Heart left ventricle (tissue), 16 donors: Measurements from ENCODE around the gene RPS6KA2. TPM values are rescaled to one million over a fixed set of nuclear protein-coding genes. Genes with fewer than 3 reads are reported as not detected.

Experiments used
- ATAC-seq, 4 donors: fragments of 200-7000 bp; cut with Tn5 transposase; one replicate each; pipeline ENCODE4 v1.9.1; 2020 to 2022; ENCODE audit warnings: moderate library complexity in 4 of 4, mild to moderate bottlenecking in 3 of 4, moderate number of reproducible peaks in 1 of 4
- DNase-seq, 5 donors: peaks; one replicate each; pipeline ENCODE4 v3.0.0-alpha.2; 2020
- H3K27ac ChIP-seq, 12 donors: fragments of 200-600 bp; sonication (generic) in 4 of 12; one replicate each; pipeline versions ENCODE4 v1.5.0 to v1.8.0; 2016 to 2022; ENCODE audit warnings: mild to moderate bottlenecking in 2 of 12
- H3K27me3 ChIP-seq, 9 donors: fragments of 200-600 bp; sonication (generic) in 2 of 9; one replicate each; pipeline versions ENCODE4 v1.5.1 to v1.8.0; 2016 to 2022; ENCODE audit warnings: mild to moderate bottlenecking in 3 of 9
- H3K36me3 ChIP-seq, 9 donors: fragments of 200-600 bp; sonication (generic) in 2 of 9; one replicate each; pipeline versions ENCODE4 v1.5.0 to v1.8.0; 2018 to 2022; ENCODE audit warnings: mild to moderate bottlenecking in 2 of 9
- H3K4me1 ChIP-seq, 12 donors: fragments of 200-600 bp; sonication (generic) in 4 of 12; one replicate each; pipeline versions ENCODE4 v1.5.0 to v1.8.0; 2016 to 2022; ENCODE audit warnings: mild to moderate bottlenecking in 3 of 12
- H3K4me3 ChIP-seq, 12 donors: fragments of 200-600 bp; sonication (generic) in 4 of 12; one replicate each; pipeline versions ENCODE4 v1.5.0 to v1.8.0; 2017 to 2022; ENCODE audit warnings: mild to moderate bottlenecking in 9 of 12, moderate library complexity in 4 of 12
- H3K9me3 ChIP-seq, 12 donors: fragments of 200-600 bp; sonication (generic) in 4 of 12; one replicate each; pipeline versions ENCODE4 v1.5.0 to v1.8.0; 2016 to 2022; ENCODE audit warnings: mild to moderate bottlenecking in 1 of 12
- POLR2A ChIP-seq, 2 donors: fragments of 450-650 bp; IDR thresholded peaks; one replicate each; pipeline ENCODE4 v1.6.1; 2017; ENCODE audit warnings: antibody characterized with exemption in 2 of 2, mild to moderate bottlenecking in 2 of 2, moderate library complexity in 2 of 2
- WGBS, 4 donors: extraction: QIAGEN DNeasy Blood & Tissue Kit in 2 of 4; methylation state at CpG; one replicate each; pipeline versions ENCODE4 v1.1.5 to v1.1.7; 2013 to 2018; 5-methylcytosine and 5-hydroxymethylcytosine counted together
- intact Hi-C, 10 donors: fragments of 100-400 bp; cut with DNase I; formaldehyde crosslinking; loops; one replicate each; pipeline versions ENCODE4 v1.11.1 to v1.14.2; 2022
- polyA plus RNA-seq, 2 donors: library from polyadenylated mRNA; stranded (reverse); fragments of 200-250 nt; gene quantifications; one replicate each; pipeline ENCODE4 v1.2.3, GENCODE V29; 2013
- total RNA-seq, 9 donors: library from RNA; depleted of rRNA in 2 of 9; stranded (reverse); fragments of >200 nt in 2 of 9; fragmentation: NEBNext Ultra II Directional in 3 of 9; extraction: Animal tissue kit (Norgen Biotek cat#: 25700) in 3 of 9; gene quantifications; one replicate each; pipeline versions ENCODE4 v1.1.0 to v1.2.4, GENCODE V29; 2016 to 2023
- TF ChIP-seq, protein P1 (sequence below), 12 donors: fragments of 200-600 bp; sonication (generic) in 4 of 12; IDR thresholded peaks; one replicate each; pipeline versions ENCODE4 v1.5.0 to v1.8.0; 2018 to 2022; ENCODE audit warnings: antibody characterized with exemption in 12 of 12, mild to moderate bottlenecking in 5 of 12
- donor health status: ischemic (EF 13 %, LVEDD 7.1; RV severe dilation, severe dysfunction).
- donor health status: healthy with polysubstance abuse.
- donor health status: DM: no; HTN: yes; CAD: no.
- donor health status: DM: no; HTN: no; CAD: no.
- donor health status: ischemic (EF 25% LVEDD 6.9; RV normal size, moderate dysfunction).
- donor health status: ischemic (EF 25% LVEDD 5.7; RV mildly dilated, moderate dysfunction).
- donor health status: healthy.
- donor health status: DM: yes; HTN: yes; CAD: no.
- donor health status: ischemic (EF 35%, LVEDD 5.7; RV mildly dilated, moderate dysfunction).
- donor health status: nonischemic (EF 11% LVEDD 7.7; RV severe dilation, severe dysfunction).
- donor health status: DM: yes; HTN: yes; CAD: no.
- donor health status: PGD.
- donor health status: ischemic (EF 29% LVEDD 5.4; RV normal size, mild dysfunction).
- donor health status: nonischemic (EF 23%, LVEDD 6.1; RV moderate dilation, normal function).

RPS6KA2 gene
- total and polyA plus RNA-seq, 11 donors = 23.0 to 171 (median 91.6) TPM

DNA sequence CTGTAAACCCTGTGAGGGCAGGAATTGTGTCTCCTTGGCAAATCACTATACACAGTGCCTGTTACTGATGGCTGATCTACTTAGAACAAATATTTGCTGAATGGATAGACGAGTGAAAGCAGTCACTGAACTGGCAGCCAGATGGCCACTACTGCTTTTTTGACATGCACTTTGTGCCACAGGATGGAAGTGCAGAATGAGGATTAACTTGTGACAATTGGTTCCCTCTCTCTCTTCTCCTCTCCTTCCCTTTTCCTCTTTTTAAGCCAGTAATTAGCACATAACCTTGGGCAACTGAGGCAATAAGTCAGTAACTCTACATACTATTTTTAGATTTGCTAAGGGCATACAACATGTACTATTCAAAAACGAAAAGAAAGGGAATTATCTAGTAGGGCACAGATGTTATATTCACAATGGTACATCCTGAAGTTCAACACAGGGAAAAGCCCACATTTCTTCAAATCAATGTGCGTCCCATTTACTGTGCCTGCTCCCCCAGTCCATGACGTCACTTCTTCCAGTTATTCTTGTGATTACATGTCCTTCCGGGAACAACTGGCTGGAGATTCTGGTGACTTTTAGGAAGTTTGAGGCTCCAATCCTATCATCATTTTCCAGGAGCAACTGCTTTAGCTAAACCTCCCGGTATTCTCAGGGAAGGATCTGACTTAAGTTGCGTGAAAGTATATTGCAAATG lies 17.0 kb upstream of the RPS6KA2 start:
- whole genome bisulfite sequencing, 4 donors = 54 to 70% (median 61%) methylated on average over 7 of the region's 7 CpGs
- DNase-seq (no peak), ATAC-seq (peak in 1 of 4 donors; percentile 60)
- H3K27me3 ChIP-seq = no peaks in the 10 kb centered on the region
- H3K4me3 ChIP-seq = no peak overlapping the region
- TF ChIP-seq POLR2A (IDR thresholded peaks at IDR 0.05) = no peak
- TF ChIP-seq, protein P1, sequence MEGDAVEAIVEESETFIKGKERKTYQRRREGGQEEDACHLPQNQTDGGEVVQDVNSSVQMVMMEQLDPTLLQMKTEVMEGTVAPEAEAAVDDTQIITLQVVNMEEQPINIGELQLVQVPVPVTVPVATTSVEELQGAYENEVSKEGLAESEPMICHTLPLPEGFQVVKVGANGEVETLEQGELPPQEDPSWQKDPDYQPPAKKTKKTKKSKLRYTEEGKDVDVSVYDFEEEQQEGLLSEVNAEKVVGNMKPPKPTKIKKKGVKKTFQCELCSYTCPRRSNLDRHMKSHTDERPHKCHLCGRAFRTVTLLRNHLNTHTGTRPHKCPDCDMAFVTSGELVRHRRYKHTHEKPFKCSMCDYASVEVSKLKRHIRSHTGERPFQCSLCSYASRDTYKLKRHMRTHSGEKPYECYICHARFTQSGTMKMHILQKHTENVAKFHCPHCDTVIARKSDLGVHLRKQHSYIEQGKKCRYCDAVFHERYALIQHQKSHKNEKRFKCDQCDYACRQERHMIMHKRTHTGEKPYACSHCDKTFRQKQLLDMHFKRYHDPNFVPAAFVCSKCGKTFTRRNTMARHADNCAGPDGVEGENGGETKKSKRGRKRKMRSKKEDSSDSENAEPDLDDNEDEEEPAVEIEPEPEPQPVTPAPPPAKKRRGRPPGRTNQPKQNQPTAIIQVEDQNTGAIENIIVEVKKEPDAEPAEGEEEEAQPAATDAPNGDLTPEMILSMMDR (IDR thresholded peaks at IDR 0.05) = no peak
- intact Hi-C loops = no loop called here
- peak overlapping the region in 4 of 12 donors; percentile 39 to 56 (median 43) for H3K27ac ChIP-seq
- peaks cover 0 to 17% (median 6%) of the 10 kb centered on the region in 12 donors for H3K9me3 ChIP-seq
- peaks cover 0 to 20% (median 14%) of the 10 kb centered on the region in 12 donors for H3K4me1 ChIP-seq
- no peaks in the 10 kb centered on the region for H3K36me3 ChIP-seq

DNA sequence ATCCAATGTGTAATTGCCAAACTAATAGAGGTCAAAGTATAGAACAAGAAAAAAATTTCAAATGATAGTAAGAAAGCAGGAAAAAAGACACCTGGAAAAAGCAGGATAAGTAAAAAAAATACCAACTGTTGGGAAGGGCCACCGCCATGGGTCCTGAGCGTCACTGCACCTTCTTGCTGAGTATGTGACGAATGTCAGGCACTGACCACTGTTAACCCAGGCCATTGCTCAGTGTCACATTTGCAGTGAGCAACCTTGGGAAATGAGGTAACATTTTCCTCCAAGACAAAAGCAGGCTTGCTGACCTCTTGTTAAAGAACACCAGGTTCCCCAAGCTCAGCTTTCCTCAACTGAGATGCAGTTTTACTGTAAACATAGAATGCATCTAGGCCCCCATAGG lies 15.6 kb upstream of the RPS6KA2 start:
- intact Hi-C loops = no loop called here
- peaks cover 0 to 24% (median 18%) of the 10 kb centered on the region in 12 donors for H3K4me1 ChIP-seq
- 90 to 95% (median 94%) methylated on average over 3 of the region's 3 CpGs for WGBS, 4 donors
- no peaks in the 10 kb centered on the region for H3K36me3 ChIP-seq
- H3K4me3 ChIP-seq = no peak overlapping the region
- no peak for ATAC-seq
- peaks cover 0 to 17% (median 6%) of the 10 kb centered on the region in 12 donors for H3K9me3 ChIP-seq
- no peaks in the 10 kb centered on the region for H3K27me3 ChIP-seq
- DNase-seq = no peak
- no peak overlapping the region for H3K27ac ChIP-seq
- TF ChIP-seq POLR2A (IDR thresholded peaks at IDR 0.05) = no peak
- TF ChIP-seq, protein P1 (IDR thresholded peaks at IDR 0.05) = no peak

DNA sequence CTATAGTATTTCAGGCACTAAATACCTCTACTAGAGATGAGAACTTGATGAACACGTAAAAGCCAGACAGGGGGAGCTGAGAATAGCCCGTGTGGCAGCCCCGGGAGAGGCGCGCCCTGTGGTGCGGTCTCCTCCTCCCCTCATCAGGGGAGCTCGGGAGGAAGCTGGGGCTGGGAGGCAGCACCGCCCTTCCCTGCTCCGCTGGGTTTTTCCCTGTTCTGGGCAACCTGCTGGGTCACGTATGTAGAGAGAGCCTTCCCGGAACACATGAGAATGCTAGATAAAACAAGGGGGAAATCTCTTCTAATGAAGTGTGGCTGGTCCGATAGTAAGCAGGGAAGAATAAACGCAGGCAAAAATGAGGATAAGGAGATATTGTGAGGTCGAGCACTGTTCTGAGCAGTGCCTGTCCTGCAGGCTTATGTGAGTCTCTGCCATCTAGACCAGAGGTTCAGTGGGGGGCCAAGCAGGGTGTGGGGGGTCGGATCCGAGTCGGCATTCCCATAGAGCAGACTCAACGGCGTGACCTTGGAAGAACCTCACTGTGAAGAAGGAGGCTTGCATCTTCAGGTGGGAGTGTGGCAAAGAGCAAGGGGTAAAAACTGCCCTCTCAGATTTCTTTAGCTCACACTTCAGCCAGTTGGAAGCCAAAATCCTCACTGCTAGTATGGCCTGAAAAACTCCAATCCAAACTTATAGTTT lies 13.4 kb upstream of the RPS6KA2 start:
- Histone ChIP-seq H3K4me1 (peaks cover 3 to 46% (median 38%) of the 10 kb centered on the region in 12 donors), H3K9me3 (peaks cover 0 to 17% (median 6%) of the 10 kb centered on the region in 12 donors), H3K4me3 (peak overlapping the region in 9 of 12 donors; percentile 7 to 34 (median 27)), H3K27ac (peak overlapping the region in 10 of 12 donors; percentile 8 to 68 (median 57)), H3K27me3 (no peaks in the 10 kb centered on the region), H3K36me3 (no peaks in the 10 kb centered on the region)
- 7 to 16% (median 11%) methylated on average over 19 of the region's 19 CpGs for WGBS, 4 donors
- TF ChIP-seq, protein P1 (IDR thresholded peaks at IDR 0.05) = peak in 3 of 12 donors; percentile 10 to 23 (median 21)
- TF ChIP-seq POLR2A (IDR thresholded peaks at IDR 0.05) = no peak
- ATAC-seq = peak; percentile 35 to 85 (median 80)
- intact Hi-C loops = no loop called here
- DNase-seq = peak in 4 of 5 donors; percentile 56 to 71 (median 58)

DNA sequence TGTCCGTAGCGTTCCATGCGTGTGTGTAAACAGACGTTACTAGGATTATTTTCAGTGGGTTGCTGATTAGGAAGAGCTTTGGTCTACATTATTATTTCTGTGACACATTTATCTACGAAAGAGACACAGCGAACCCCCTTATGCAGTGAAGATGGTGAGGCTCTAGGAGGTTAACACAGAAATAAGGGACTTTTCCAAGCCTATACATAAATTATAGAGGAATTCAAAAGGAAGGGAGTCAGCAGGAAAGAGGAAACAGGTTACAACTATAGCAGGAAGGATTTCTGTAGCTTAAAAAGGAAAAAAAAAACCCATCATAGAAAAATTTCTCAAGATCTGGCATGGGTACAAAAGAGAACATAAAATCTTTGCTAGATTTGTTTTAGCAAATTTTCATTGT lies 12.9 kb upstream of the RPS6KA2 start:
- WGBS, 4 donors = 70 to 73% (median 72%) methylated on average over 6 of the region's 6 CpGs
- Histone ChIP-seq H3K27me3 (no peaks in the 10 kb centered on the region), H3K36me3 (no peaks in the 10 kb centered on the region), H3K9me3 (peaks cover 0 to 17% (median 6%) of the 10 kb centered on the region in 12 donors), H3K27ac (peak overlapping the region in 10 of 12 donors; percentile 8 to 68 (median 57)), H3K4me1 (peaks cover 3 to 51% (median 38%) of the 10 kb centered on the region in 12 donors), H3K4me3 (peak overlapping the region in 9 of 12 donors; percentile 7 to 34 (median 27))
- intact Hi-C loops = loop anchor here in 1 of 10 donors (5.0 kb wide), 1 partner anchor 52 kb away; no protein-coding TSS in a partner anchor
- no peak for DNase-seq
- no peak for ATAC-seq
- TF ChIP-seq POLR2A (IDR thresholded peaks at IDR 0.05) = no peak
- TF ChIP-seq, protein P1 (IDR thresholded peaks at IDR 0.05) = no peak
